Iris pigment epithelial cell (primary cell): ENCODE results near the gene ABR.
"Not testable (repeated sequence)": the region's sequence is repeated elsewhere in the genome, so short reads cannot be mapped to it uniquely, and the experiment has no call there.

Experiments used
- DNase-seq: peaks from one replicate; pipeline ENCODE4 v3.0.0-alpha.2; 2011; ENCODE audit warnings: low read depth

The ABR gene

GRCh38 chr17:983921-984320, 195.9 kb downstream of the ABR start:
- DNase-seq = no peak

GRCh38 chr17:981292-981658, 198.5 kb downstream of the ABR start:
- no peak for DNase-seq

- peak; percentile 84 for DNase-seq
These were observed 199.1 kb downstream of the ABR start for GRCh38 chr17:980406-981291.

GRCh38 chr17:979539-980405, 200.0 kb downstream of the ABR start, which contains the start of gene NXN:
Gene NXN (minus strand): TSS chr17:979776.
- DNase-seq = peak; percentile 65

- DNase-seq = no peak
These were observed 200.6 kb downstream of the ABR start for GRCh38 chr17:979212-979538.

- peak; percentile 36 for DNase-seq
These were observed 201.4 kb downstream of the ABR start for GRCh38 chr17:978103-979093.

- peak; percentile 31 for DNase-seq
These were observed 202.6 kb downstream of the ABR start for GRCh38 chr17:977166-977565.

- DNase-seq = no peak
These were observed 203.5 kb downstream of the ABR start for GRCh38 chr17:976312-976711.

GRCh38 chr17:975371-975915, 204.3 kb downstream of the ABR start:
- peak; percentile 20 for DNase-seq

GRCh38 chr17:974778-975177, 205.0 kb downstream of the ABR start:
- not testable (repeated sequence) for DNase-seq

GRCh38 chr17:973053-973452, 206.7 kb downstream of the ABR start:
- DNase-seq = no peak

- DNase-seq = not testable (repeated sequence)
These were observed 207.9 kb downstream of the ABR start for GRCh38 chr17:971861-972260.

GRCh38 chr17:970364-970763, 209.4 kb downstream of the ABR start:
- DNase-seq = no peak

- peak; percentile 67 for DNase-seq
These were observed 209.9 kb downstream of the ABR start for GRCh38 chr17:969811-970355.

- peak; percentile 76 for DNase-seq
These were observed 210.7 kb downstream of the ABR start for GRCh38 chr17:968812-969730.

GRCh38 chr17:967122-967521, 212.7 kb downstream of the ABR start:
- DNase-seq = no peak

GRCh38 chr17:965311-965989, 214.3 kb downstream of the ABR start:
- peak; percentile 71 for DNase-seq

GRCh38 chr17:964876-965275, 214.9 kb downstream of the ABR start:
- DNase-seq = peak; percentile 21

GRCh38 chr17:962670-963069, 217.1 kb downstream of the ABR start:
- DNase-seq = no peak

- DNase-seq = no peak
These were observed 217.6 kb downstream of the ABR start for GRCh38 chr17:962166-962565.
